HG02884 (cell line): ENCODE measurements around the gene BDKRB2.

Source experiments
- ATAC-seq: cut with Tn5 transposase; IDR thresholded peaks from one replicate; pipeline ENCODE4 v1.9.1; 2021; ENCODE audit warnings: mild to moderate bottlenecking, moderate library complexity; ENCODE audit not compliant: unreplicated experiment

Gene BDKRB2

DNA sequence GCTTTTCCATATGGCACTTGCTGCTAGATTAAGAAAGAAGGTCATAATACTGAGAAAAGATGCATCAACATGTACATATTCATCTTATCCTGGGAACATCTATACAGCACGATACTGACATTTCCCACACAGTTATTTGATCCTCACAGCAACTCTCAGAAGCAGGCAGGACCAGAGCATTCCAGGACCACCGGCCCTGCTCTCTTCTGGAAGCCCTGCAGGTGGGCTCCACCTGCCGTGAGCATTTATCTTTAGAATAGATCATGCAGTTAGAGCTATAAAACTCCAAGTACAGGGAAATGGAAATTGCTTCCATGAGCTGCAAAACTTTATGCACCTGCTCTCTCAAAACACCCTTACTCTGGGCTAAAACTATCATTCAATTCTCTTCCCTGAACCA lies 45.8 kb downstream of the BDKRB2 start:
- no peak for ATAC-seq

DNA sequence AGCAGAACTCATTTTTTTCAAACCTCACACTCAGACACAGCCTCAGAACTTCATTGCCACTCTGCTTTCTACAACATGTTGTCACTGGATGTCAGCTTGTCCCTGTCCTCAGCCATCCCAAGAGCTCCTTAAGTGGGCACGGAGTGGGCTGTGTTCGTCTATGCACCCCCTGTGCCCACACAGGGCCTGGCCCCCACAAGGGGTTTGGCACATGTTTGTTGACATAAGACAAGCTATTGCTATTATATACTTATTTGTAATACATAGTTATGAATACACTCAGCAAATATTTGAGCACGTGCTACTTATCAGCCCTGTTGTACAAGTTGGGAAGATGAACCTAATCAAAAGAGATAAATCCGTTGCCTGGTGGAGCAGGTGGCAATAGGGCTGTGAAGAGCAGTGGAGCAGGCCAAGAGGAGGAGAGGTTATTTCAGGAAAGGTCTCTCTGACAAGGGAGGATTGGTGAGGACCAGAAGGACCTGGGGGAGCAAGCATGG lies 47.1 kb downstream of the BDKRB2 start:
- ATAC-seq, result no peak

GRCh38 chr14:96252323-96252998 lies 47.8 kb downstream of the BDKRB2 start:
- ATAC-seq, result no peak

GRCh38 chr14:96252999-96253539 lies 48.4 kb downstream of the BDKRB2 start:
- no peak for ATAC-seq

- ATAC-seq, result no peak
Measured at GRCh38 chr14:96254687-96255086, 50.0 kb downstream of the BDKRB2 start.

DNA sequence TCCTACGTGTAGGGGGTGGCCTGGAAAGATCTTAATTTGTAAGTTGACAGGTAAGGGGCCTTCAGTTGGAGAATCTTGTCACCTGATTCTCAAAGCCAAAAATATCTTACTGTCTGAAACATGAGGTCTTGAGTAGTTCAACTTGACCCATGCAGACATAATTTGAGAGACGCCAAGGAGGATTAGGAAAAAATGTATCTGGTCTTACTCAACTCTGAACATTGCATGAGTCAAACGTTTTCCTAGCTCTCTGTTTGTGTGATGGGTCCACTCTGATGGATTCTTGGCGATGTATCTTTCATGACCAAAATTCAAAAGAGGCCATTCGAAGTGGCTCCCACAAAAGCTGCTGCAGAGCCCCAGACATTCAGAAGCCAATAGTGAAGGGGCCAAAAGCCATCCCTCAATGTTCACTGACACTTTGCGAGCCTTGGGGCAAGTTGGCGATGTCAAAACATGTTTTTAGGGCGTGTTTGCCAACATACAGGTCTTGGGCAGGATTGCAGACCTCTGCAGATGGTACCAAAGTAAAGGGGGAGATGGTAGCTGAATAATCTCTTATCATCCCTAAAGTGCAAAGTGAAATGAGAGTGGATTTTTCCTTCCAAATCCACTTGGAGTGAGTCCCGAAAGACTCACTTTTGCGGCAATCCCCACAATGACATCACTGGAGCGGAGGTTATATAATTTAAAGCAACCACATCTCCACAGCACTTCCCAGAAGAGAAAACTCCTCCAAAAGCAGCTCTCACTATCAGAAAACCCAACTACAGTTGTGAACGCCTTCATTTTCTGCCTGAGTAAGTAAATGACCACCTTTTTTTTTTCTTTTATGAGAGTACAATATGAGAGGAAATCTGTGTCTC lies 51.1 kb downstream of the BDKRB2 start, which contains the start of gene BDKRB1:
TSS of gene BDKRB1 (plus strand) at position 710 of the 866 bp plus-strand sequence. CDS start 7,473 bp downstream, outside the sequence.
- ATAC-seq, result no peak

DNA sequence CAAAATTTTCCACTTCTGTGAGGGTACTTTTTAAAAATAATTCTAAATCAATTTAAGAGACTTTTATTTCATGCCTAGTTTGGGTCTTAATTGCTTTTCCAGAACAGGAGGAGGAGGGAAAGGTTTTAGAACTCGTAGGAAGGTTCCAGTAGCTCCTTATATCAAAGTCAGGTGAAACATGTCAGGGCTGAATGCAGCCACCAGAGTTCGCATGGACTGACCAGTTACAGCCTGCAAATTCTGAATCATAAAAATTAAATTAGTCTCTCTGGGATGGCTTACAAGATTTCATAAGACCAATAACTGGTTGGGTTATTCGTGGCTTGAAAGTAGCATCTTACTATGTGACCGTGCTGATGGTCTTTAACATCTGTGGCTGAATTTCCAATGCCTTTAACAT lies 51.8 kb downstream of the BDKRB2 start:
- no peak for ATAC-seq

DNA sequence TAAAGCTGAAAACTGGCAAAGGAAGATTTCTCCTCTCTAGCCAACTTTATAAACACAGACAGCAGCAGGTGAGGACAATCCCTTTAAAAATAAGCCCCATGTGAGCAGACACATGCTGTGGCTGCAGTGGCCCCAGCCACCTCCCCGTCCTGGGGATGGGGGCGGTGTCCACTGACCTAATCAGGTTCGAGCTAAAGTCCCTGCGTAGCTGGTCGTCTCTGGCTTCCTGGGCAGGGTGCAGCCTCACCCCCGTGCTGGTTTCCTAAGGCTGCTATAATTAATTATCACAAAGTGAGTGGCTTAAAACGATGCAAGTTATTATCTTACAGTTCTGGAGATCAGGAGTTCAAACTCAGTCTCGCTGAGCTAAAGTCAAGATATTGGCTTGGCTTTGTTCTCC lies 52.4 kb downstream of the BDKRB2 start:
- ATAC-seq, result no peak

DNA sequence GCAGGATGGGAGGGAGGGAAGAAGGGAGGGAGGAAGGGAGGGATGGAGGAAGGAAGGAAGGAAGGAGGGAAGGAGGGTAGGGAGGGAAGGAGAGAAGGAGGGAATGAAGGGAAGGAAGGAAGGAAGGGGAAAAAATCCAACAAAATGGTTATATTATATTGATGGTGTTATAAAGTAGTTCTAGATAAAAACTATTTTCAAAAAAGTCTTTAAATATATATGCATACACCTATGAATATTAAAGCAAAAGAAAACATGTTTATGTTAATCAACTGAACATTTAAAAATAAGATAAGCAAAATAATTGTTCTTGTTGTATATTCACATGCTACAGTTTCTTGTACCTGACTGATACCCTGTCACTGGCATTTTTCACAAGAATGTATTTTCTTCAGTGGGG lies 53.3 kb downstream of the BDKRB2 start:
- no peak for ATAC-seq

- ATAC-seq, result no peak
Measured at GRCh38 chr14:96260341-96260821, 55.7 kb downstream of the BDKRB2 start.

GRCh38 chr14:96261053-96261452 lies 56.4 kb downstream of the BDKRB2 start:
- ATAC-seq, result no peak

DNA sequence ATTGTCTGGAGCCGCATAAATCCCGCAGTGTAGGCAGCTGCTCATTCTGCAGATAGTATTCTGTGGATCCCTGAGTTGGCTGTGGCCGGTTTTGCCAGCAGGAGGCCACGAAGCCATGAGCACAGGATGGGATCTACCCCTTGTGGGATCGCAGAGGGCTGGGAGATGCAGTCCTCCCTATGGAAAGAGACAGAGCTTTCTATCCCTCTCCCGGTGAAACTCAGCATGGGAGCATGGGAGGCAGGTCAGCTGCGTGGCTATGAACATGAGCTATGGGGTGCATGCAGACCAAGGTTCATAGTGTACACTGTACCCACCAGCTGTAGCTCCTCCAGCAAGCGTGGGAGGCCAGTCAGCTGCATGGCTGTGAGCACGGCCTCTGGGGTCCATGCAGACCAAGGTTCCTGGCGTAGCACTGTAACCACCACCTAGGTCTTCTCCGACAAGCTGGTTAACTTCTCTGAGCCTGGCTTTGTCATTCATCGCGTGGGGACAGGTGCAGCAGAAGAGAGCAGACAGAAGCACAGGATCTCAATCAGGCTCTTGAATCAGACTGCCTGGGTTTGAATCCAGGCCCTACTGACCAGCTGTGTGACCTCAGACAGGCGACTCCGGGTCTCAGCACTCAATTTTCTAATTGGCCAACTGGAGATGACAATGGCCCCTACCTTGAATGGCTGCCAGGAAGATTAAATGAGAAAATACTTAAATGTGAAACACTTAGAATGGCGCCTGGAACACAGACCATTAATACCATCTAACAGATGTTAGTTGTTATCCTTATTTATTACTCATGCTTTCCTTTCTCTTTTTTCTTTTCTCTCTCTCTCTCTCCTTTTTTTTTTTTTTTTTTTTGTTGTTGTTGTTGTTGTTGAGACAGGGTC lies 57.4 kb downstream of the BDKRB2 start:
- no peak for ATAC-seq

GRCh38 chr14:96263347-96264199 lies 58.9 kb downstream of the BDKRB2 start:
- no peak for ATAC-seq

- no peak for ATAC-seq
Measured at GRCh38 chr14:96264200-96264553, 59.5 kb downstream of the BDKRB2 start.

- ATAC-seq, result no peak
Measured at GRCh38 chr14:96264853-96265252, 60.2 kb downstream of the BDKRB2 start.

- no peak for ATAC-seq
Measured at GRCh38 chr14:96265383-96266095, 60.9 kb downstream of the BDKRB2 start.

- ATAC-seq, result no peak
Measured at GRCh38 chr14:96267336-96267735, 62.7 kb downstream of the BDKRB2 start.

DNA sequence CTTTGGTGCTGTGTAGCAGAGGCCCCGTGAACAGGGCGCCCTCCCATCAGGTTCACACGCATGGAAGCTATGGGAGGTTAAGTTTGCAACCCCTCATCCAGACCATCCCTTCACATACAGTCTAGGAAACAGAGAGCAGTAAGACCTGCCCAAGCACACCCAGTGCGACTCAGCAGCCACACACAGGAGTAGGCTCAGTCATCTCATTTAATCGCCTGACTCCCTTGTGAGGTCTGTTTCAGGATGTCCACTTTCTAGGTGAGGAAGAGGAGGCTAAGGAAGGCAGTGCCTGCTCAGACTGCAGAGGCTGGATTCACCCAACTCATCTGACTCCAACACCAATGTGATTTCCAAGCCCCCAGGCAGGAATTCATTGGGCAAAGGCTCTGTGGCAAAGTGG lies 63.3 kb downstream of the BDKRB2 start:
- no peak for ATAC-seq
